ENCODE data around the gene GRID1. TPM values are rescaled to one million over a fixed set of nuclear protein-coding genes. Genes with fewer than 3 reads are reported as not detected.

GRID1 gene
- total and polyA plus RNA-seq, 2 experiments from 2014 or later, result not detected

DNA sequence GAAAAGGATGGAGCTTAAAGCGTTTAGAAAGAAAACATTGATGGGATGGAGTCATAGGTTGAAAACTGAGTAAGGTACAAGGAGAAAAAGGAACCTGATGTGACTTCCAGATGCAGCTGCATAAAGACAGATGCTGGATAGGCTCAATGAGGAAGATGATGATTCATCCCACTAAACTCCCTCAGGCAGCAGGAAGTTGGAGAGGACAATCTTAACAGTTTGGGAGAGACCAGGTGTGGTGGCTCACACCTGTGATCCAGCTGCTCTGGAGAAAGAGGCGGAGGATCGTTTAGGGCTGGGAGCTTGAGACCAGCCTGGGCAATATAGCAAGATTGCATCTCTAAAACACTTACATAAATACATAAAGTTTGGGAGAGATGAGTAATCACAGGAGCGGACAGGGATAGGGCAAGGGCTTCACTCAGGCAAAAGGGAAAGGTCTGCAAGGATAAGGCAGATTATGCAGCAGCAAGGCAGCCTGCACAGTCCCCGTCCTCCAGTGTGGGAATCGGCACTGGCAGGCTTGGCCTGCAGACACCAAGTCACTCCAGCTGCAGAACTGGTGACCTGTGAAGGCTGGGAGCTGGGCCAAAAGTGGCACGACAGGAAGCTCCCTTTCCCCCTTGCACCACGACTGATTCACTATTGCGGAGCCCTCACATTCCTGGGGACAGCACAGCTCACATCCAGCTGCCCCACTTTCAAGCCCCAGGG lies 438.5 kb downstream of the GRID1 start:
- no peaks in the 10 kb centered on the region for H3F3A ChIP-seq (ENCODE audit: insufficient read depth)
- no peak overlapping the region for H3K9ac ChIP-seq
- H3K4me2 ChIP-seq (ENCODE audit: unreplicated experiment), result no peak overlapping the region
- no peaks in the 10 kb centered on the region for H3K9me2 ChIP-seq (ENCODE audit: insufficient read depth)
- WGBS, 2 experiments (ENCODE audit: low coverage in 1 of 2, low lambda C conversion rate in 2 of 2, missing lambda C conversion rate in 2 of 2), result 23 to 27% methylated on average over 9 of the region's 9 CpGs
- H3K4me3 ChIP-seq, result no peak overlapping the region
- DNase-seq, result no peak
- H3K9me3 ChIP-seq (ENCODE audit: low read depth), result no peaks in the 10 kb centered on the region
- no peaks in the 10 kb centered on the region for H3K36me3 ChIP-seq (ENCODE audit: low read depth)
- H3K27me3 ChIP-seq (replicated peaks; ENCODE audit: insufficient read depth), result no peaks in the 10 kb centered on the region
- TF ChIP-seq EZH2phosphoT487 (IDR thresholded peaks at IDR 0.05; ENCODE audit: insufficient read depth, low read depth) (no peak), EZH2 (IDR thresholded peaks at IDR 0.05; ENCODE audit: insufficient read depth, poor library complexity, severe bottlenecking) (no peak)
- H4K20me1 ChIP-seq (ENCODE audit: insufficient read depth), result no peaks in the 10 kb centered on the region
- no peaks in the 10 kb centered on the region for H3K4me1 ChIP-seq (ENCODE audit: insufficient read depth)
- no peak overlapping the region for H3K27ac ChIP-seq
- H3K79me2 ChIP-seq (ENCODE audit: insufficient read depth), result no peaks in the 10 kb centered on the region
- no peak overlapping the region for H2AFZ ChIP-seq
- in situ Hi-C loops (cut with MboI), result no loop called here

DNA sequence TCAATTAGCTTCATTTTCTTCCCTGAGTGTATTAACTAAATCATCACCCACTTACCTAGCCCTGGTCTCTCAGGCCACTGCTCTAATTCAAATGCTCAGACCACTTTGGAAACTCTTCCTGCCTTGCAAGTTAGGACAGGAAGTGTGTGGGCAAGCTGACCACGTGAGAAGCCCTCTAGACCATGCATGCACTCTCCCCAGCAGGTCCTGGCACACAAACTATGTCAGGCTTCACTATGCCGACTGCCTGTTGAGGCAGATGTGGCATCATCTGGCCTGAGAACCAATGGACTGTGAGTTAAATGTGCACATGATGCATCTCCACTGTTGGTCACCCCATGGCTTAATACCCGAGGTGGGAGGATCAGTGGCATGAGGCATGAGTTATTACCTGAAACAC lies 439.6 kb downstream of the GRID1 start:
- 16 to 17% methylated on average over 3 of the region's 3 CpGs for WGBS, 2 experiments (ENCODE audit: low coverage in 1 of 2, low lambda C conversion rate in 2 of 2, missing lambda C conversion rate in 2 of 2)
- H3K79me2 ChIP-seq (ENCODE audit: insufficient read depth), result no peaks in the 10 kb centered on the region
- H2AFZ ChIP-seq, result no peak overlapping the region
- no peak overlapping the region for H3K9ac ChIP-seq
- no peak overlapping the region for H3K27ac ChIP-seq
- H3K4me2 ChIP-seq (ENCODE audit: unreplicated experiment), result no peak overlapping the region
- TF ChIP-seq EZH2 (IDR thresholded peaks at IDR 0.05; ENCODE audit: insufficient read depth, poor library complexity, severe bottlenecking) (no peak), EZH2phosphoT487 (IDR thresholded peaks at IDR 0.05; ENCODE audit: insufficient read depth, low read depth) (no peak)
- H3K36me3 ChIP-seq (ENCODE audit: low read depth), result no peaks in the 10 kb centered on the region
- no peaks in the 10 kb centered on the region for H3K9me3 ChIP-seq (ENCODE audit: low read depth)
- no peaks in the 10 kb centered on the region for H3K4me1 ChIP-seq (ENCODE audit: insufficient read depth)
- no peaks in the 10 kb centered on the region for H3K9me2 ChIP-seq (ENCODE audit: insufficient read depth)
- in situ Hi-C loops (cut with MboI), result no loop called here
- H3K4me3 ChIP-seq, result no peak overlapping the region
- no peaks in the 10 kb centered on the region for H3K27me3 ChIP-seq (replicated peaks; ENCODE audit: insufficient read depth)
- H3F3A ChIP-seq (ENCODE audit: insufficient read depth), result no peaks in the 10 kb centered on the region
- no peak for DNase-seq
- H4K20me1 ChIP-seq (ENCODE audit: insufficient read depth), result no peaks in the 10 kb centered on the region

DNA sequence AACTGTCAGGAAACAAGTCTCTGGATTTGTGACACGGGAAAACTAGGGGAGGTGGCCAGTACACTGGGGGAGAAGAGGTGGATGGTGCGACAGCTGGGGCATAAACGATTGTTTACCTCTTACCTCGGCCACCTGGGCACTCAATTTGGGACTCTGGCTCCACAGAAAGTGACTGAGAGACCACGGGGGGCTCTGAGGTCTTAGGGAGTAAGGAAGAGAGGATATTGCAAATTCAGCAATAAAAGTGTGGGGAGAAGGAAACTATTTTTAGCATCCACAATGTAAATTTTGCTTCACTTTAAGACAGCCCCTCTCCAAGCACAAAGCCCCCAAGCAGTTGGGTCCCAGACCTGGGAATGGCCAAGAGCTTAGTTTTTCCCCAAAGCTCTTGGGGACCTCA lies 440.5 kb downstream of the GRID1 start:
- TF ChIP-seq EZH2 (IDR thresholded peaks at IDR 0.05; ENCODE audit: insufficient read depth, poor library complexity, severe bottlenecking) (no peak), EZH2phosphoT487 (IDR thresholded peaks at IDR 0.05; ENCODE audit: insufficient read depth, low read depth) (no peak)
- no peak overlapping the region for H3K9ac ChIP-seq
- DNase-seq, result no peak

DNA sequence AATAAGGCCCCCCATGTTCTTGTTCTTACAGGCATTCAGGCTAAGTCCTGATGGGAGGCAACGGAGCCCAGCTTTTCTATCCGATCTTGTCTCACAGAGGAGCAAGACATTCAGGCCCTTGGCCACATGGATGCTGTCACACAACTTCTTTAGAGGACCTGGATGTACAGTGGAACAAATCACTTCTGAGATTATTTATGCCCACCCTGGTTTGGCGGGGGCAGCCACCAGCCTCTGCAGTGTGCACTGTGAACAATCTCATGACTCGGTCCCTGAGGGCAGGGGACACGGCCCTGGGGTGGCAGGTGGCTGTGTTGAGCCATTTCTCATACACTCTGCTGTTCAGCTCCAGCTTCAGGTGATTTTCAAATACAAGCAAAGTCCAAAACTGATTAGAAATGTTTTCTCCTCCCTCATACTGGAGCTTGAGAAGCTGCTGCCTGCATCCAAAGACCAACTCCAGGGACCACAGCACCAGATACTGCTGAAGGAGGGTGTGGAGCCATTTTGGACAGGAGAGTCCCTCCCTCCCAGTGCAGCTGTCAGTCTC lies 441.3 kb downstream of the GRID1 start:
- H3K9ac ChIP-seq, result no peak overlapping the region
- H3K79me2 ChIP-seq (ENCODE audit: insufficient read depth), result no peaks in the 10 kb centered on the region
- H3F3A ChIP-seq (ENCODE audit: insufficient read depth), result no peaks in the 10 kb centered on the region
- in situ Hi-C loops (cut with MboI), result no loop called here
- 47 to 57% methylated on average over 5 of the region's 5 CpGs for WGBS, 2 experiments (ENCODE audit: low coverage in 1 of 2, low lambda C conversion rate in 2 of 2, missing lambda C conversion rate in 2 of 2)
- no peaks in the 10 kb centered on the region for H3K4me1 ChIP-seq (ENCODE audit: insufficient read depth)
- no peak overlapping the region for H2AFZ ChIP-seq
- H3K4me3 ChIP-seq, result no peak overlapping the region
- no peak for DNase-seq
- H3K4me2 ChIP-seq (ENCODE audit: unreplicated experiment), result no peak overlapping the region
- H3K9me3 ChIP-seq (ENCODE audit: low read depth), result no peaks in the 10 kb centered on the region
- H3K36me3 ChIP-seq (ENCODE audit: low read depth), result no peaks in the 10 kb centered on the region
- H3K27me3 ChIP-seq (replicated peaks; ENCODE audit: insufficient read depth), result no peaks in the 10 kb centered on the region
- no peaks in the 10 kb centered on the region for H3K9me2 ChIP-seq (ENCODE audit: insufficient read depth)
- no peak for TF ChIP-seq EZH2 (IDR thresholded peaks at IDR 0.05; ENCODE audit: insufficient read depth, poor library complexity, severe bottlenecking)
- no peak for TF ChIP-seq EZH2phosphoT487 (IDR thresholded peaks at IDR 0.05; ENCODE audit: insufficient read depth, low read depth)
- no peaks in the 10 kb centered on the region for H4K20me1 ChIP-seq (ENCODE audit: insufficient read depth)
- H3K27ac ChIP-seq, result no peak overlapping the region

More for the DNA sequence above, 440.5 kb downstream of the GRID1 start:
- H3K27me3 ChIP-seq (replicated peaks; ENCODE audit: insufficient read depth), result no peaks in the 10 kb centered on the region
- 17 to 21% methylated on average over 5 of the region's 5 CpGs for whole genome bisulfite sequencing, 2 experiments (ENCODE audit: low coverage in 1 of 2, low lambda C conversion rate in 2 of 2, missing lambda C conversion rate in 2 of 2)
- H3K79me2 ChIP-seq (ENCODE audit: insufficient read depth), result no peaks in the 10 kb centered on the region
- H3K9me2 ChIP-seq (ENCODE audit: insufficient read depth), result no peaks in the 10 kb centered on the region
- no peak overlapping the region for H3K27ac ChIP-seq
- no peak overlapping the region for H3K4me2 ChIP-seq (ENCODE audit: unreplicated experiment)
- no peak overlapping the region for H3K4me3 ChIP-seq
- H3F3A ChIP-seq (ENCODE audit: insufficient read depth), result no peaks in the 10 kb centered on the region
- in situ Hi-C loops (cut with MboI), result no loop called here
- no peaks in the 10 kb centered on the region for H3K9me3 ChIP-seq (ENCODE audit: low read depth)
- no peaks in the 10 kb centered on the region for H4K20me1 ChIP-seq (ENCODE audit: insufficient read depth)
- H3K4me1 ChIP-seq (ENCODE audit: insufficient read depth), result no peaks in the 10 kb centered on the region
- H3K36me3 ChIP-seq (ENCODE audit: low read depth), result no peaks in the 10 kb centered on the region
- no peak overlapping the region for H2AFZ ChIP-seq
